Colonic mucosa (tissue), 4 donors: Measurements from ENCODE around the gene RPL37A. TPM values are rescaled to one million over a fixed set of nuclear protein-coding genes. Genes with fewer than 3 reads are reported as not detected.

Source experiments
- DNase-seq: peaks from one replicate; pipeline ENCODE4 v3.0.0-alpha.2; 2020
- H3K27ac ChIP-seq: fragments of 200-600 bp; one replicate; pipeline ENCODE4 v1.8.0; 2021
- H3K27me3 ChIP-seq: fragments of 200-600 bp; one replicate; pipeline ENCODE4 v1.8.0; 2021
- H3K36me3 ChIP-seq: fragments of 200-600 bp; one replicate; pipeline ENCODE4 v1.8.0; 2021
- H3K4me1 ChIP-seq: fragments of 200-600 bp; one replicate; pipeline ENCODE4 v1.8.0; 2021; ENCODE audit warnings: mild to moderate bottlenecking
- H3K4me3 ChIP-seq: fragments of 200-600 bp; one replicate; pipeline ENCODE4 v1.8.0; 2021
- H3K9ac ChIP-seq, 2 donors: one replicate each; pipeline ENCODE4 v1.7.0; 2013; ENCODE audit warnings: control low read depth in 2 of 2, low read depth in 2 of 2, low read length in 2 of 2
- H3K9me3 ChIP-seq: fragments of 200-600 bp; one replicate; pipeline ENCODE4 v1.8.0; 2021
- intact Hi-C: fragments of 100-400 bp; cut with DNase I; formaldehyde crosslinking; loops from one replicate; pipeline ENCODE4 v1.14.1; 2022
- total RNA-seq, 2 donors: library from RNA; stranded (reverse); fragmentation: NEBNext Ultra II Directional in 1 of 2; extraction: Animal tissue kit (Norgen Biotek cat#: 25700) in 1 of 2; gene quantifications; one replicate each; pipeline ENCODE4 v1.2.1, GENCODE V29; 2021
- TF ChIP-seq, protein P1 (sequence below): fragments of 200-600 bp; IDR thresholded peaks from one replicate; pipeline ENCODE4 v1.8.0; 2022; ENCODE audit warnings: antibody characterized with exemption, mild to moderate bottlenecking
- donor health status: healthy.
- donor health status: DM: no; HTN: no; CAD: no.
- donor health status: DM: no; HTN: no; CAD: no.

Gene RPL37A
- total RNA-seq, 2 donors from 2014 or later, result 1,895 to 2,156 TPM

DNA sequence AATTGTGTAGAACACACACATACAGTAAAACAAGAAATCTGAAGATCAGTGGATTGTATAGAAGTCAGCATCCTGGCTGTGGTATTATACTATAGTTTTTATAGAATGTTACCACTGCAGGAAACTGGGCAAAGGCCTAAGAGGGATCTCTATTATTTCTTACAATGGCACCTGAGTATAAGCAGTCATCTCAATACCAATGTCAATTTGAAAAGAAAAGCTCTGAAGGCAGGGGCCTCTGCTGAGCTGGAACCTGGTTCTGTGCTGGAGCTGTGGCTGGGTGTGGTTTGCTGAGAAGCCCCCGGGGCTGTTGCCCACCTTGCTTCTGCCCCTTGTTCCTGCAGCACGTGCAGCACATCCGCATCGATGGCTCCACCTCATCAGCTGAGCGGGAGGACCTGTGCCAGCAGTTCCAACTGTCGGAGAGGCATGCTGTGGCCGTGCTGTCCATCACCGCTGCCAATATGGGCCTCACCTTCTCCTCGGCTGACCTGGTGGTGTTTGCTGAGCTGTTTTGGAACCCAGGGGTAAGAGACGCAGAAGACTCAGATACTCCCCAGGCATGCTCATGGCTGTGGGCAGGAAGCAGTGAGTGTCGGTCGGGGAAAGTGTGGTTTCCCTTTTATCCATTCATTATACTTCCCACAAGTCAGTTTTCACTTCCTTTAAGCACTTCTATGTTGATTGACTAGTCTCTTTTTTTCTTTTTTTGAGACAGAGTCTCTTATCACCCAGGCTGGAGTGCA, 23.5 kb upstream of the RPL37A start:
- no peak overlapping the region for H3K4me3 ChIP-seq
- no peaks in the 10 kb centered on the region for H3K4me1 ChIP-seq
- no peaks in the 10 kb centered on the region for H3K9me3 ChIP-seq
- H3K36me3 ChIP-seq, result no peaks in the 10 kb centered on the region
- TF ChIP-seq, protein P1, sequence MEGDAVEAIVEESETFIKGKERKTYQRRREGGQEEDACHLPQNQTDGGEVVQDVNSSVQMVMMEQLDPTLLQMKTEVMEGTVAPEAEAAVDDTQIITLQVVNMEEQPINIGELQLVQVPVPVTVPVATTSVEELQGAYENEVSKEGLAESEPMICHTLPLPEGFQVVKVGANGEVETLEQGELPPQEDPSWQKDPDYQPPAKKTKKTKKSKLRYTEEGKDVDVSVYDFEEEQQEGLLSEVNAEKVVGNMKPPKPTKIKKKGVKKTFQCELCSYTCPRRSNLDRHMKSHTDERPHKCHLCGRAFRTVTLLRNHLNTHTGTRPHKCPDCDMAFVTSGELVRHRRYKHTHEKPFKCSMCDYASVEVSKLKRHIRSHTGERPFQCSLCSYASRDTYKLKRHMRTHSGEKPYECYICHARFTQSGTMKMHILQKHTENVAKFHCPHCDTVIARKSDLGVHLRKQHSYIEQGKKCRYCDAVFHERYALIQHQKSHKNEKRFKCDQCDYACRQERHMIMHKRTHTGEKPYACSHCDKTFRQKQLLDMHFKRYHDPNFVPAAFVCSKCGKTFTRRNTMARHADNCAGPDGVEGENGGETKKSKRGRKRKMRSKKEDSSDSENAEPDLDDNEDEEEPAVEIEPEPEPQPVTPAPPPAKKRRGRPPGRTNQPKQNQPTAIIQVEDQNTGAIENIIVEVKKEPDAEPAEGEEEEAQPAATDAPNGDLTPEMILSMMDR, result no peak
- H3K9ac ChIP-seq, result no peak overlapping the region
- H3K27me3 ChIP-seq, result no peaks in the 10 kb centered on the region
- no peak for DNase-seq
- intact Hi-C loops, result no loop called here
- H3K27ac ChIP-seq, result no peak overlapping the region

DNA sequence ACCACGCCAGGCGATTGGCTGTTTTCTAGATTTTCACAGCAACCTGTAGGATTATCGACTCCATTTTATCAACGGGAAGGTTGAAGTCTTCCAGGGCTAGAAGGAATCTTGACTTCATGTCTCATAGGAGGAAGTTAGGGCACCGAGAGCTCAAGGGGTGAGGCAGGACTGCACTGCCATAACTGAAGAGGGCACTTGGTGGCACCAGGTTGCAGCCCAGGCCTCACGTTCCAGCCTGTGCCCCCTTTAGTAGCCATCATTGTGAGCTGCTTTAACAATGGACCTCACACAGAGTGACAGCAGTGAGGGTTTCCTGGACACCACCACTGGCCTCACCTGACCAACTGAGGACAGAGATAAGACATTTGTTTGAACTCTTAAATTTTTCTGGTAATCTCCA, 22.9 kb upstream of the RPL37A start:
- DNase-seq, result no peak
- intact Hi-C loops, result no loop called here
- no peaks in the 10 kb centered on the region for H3K36me3 ChIP-seq
- no peak overlapping the region for H3K9ac ChIP-seq
- H3K27me3 ChIP-seq, result no peaks in the 10 kb centered on the region
- H3K4me3 ChIP-seq, result no peak overlapping the region
- no peaks in the 10 kb centered on the region for H3K4me1 ChIP-seq
- no peaks in the 10 kb centered on the region for H3K9me3 ChIP-seq
- no peak overlapping the region for H3K27ac ChIP-seq
- TF ChIP-seq, protein P1, result no peak

DNA sequence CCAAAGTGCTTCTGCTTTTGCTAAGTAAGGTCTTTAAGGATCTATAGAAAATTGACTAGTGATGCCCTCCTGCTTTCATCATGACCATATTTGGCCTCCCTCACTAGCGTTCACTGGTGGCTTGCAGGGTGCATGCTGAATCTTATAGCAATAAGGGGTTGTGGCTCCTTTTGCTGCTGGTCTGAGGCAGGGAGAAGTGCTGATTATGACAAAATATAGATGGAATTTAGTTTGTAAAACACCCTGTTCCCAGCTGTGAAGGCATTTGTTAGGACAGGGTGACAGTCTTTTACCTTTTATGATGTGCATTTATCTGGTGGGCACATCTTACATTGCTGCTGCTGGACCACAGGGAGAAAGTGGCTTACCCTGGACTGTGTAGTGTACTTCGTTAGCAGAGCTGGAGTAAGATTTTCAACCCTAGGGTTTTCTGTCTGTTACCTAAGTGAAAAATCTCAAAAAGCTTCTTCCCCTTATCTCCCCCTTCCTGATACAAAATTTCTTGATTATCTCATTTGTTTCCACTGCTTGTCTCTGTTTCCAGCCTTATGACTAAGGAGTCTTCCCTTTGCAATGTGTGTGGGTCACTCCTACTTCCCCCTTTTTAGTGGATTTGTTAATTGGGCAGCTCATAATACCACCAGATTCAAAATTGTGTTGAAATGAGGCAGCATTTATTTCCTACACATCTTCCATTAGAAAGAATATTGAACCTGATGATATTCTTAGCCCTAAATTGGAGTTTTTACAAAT, 21.2 kb upstream of the RPL37A start:
- Histone ChIP-seq H3K4me1 (no peaks in the 10 kb centered on the region), H3K27ac (no peak overlapping the region), H3K4me3 (no peak overlapping the region), H3K27me3 (no peaks in the 10 kb centered on the region), H3K9ac (no peak overlapping the region), H3K9me3 (no peaks in the 10 kb centered on the region), H3K36me3 (no peaks in the 10 kb centered on the region)
- intact Hi-C loops, result no loop called here
- TF ChIP-seq, protein P1, result no peak
- DNase-seq, result no peak

DNA sequence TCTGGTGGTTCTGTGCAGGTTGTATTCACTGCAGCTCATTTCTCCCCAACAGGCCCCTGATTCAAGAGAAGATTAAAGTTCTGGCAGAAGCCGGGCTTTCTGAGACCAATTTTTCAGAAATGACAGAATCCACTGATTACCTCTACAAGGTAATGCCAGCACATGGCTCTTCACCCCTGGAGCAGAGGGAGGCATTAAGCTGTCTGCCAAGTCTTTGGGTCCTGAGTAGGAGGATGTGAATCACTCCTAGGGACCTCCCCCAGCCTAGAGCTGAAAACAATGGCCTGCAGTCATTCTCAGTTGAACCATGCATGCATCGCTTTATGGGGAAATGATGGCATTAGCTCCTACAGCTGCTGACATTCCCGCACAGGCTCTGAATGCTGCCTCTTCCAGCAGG, 20.5 kb upstream of the RPL37A start:
- no peaks in the 10 kb centered on the region for H3K4me1 ChIP-seq
- H3K27me3 ChIP-seq, result no peaks in the 10 kb centered on the region
- intact Hi-C loops, result no loop called here
- no peak overlapping the region for H3K4me3 ChIP-seq
- H3K9ac ChIP-seq, result no peak overlapping the region
- no peaks in the 10 kb centered on the region for H3K36me3 ChIP-seq
- H3K27ac ChIP-seq, result no peak overlapping the region
- no peaks in the 10 kb centered on the region for H3K9me3 ChIP-seq
- TF ChIP-seq, protein P1, result no peak
- DNase-seq, result no peak

DNA sequence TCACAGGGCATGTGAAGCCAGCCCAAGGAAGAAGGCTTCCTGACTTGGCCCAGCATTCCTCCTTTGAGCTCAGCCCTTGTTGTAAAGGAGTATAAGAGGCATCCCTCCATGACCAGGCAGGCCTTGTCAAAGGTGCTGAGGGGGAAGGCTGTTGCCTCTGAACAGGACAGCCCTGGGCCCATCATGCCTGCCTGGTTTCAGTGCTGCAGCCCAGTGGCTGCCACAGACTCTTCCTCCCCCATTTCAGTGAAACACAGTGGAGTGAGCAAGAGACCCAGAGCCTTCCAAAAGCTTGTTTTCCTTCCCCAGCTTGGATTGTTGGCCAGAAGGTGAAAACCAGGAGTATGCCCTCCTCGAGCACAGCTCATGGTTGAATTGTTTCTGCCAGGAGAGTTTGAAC, 19.9 kb upstream of the RPL37A start:
- Histone ChIP-seq H3K27ac (no peak overlapping the region), H3K9ac (no peak overlapping the region), H3K27me3 (no peaks in the 10 kb centered on the region), H3K4me1 (no peaks in the 10 kb centered on the region), H3K36me3 (no peaks in the 10 kb centered on the region), H3K4me3 (no peak overlapping the region), H3K9me3 (no peaks in the 10 kb centered on the region)
- intact Hi-C loops, result no loop called here
- TF ChIP-seq, protein P1, result no peak
- no peak for DNase-seq
